ENCODE measurements around the gene OR2F1.

DNA sequence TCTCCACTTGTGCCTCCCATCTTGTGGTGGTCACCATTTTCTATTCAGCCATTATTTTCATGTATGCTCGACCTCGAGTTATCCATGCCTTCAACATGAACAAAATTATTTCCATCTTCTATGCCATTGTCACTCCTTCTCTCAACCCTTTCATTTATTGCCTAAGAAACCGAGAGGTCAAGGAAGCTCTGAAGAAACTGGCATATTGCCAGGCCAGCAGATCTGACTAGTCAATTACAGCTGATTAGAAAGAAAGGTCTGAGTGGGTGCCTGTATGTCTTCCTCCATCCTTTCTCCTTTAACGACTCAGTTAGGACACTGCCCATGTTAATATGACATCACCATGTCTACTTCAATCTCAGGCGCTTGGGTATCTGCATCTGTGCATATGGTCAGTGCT lies 50.1 kb downstream of the OR2F1 start:
- TF ChIP-seq, protein P1, sequence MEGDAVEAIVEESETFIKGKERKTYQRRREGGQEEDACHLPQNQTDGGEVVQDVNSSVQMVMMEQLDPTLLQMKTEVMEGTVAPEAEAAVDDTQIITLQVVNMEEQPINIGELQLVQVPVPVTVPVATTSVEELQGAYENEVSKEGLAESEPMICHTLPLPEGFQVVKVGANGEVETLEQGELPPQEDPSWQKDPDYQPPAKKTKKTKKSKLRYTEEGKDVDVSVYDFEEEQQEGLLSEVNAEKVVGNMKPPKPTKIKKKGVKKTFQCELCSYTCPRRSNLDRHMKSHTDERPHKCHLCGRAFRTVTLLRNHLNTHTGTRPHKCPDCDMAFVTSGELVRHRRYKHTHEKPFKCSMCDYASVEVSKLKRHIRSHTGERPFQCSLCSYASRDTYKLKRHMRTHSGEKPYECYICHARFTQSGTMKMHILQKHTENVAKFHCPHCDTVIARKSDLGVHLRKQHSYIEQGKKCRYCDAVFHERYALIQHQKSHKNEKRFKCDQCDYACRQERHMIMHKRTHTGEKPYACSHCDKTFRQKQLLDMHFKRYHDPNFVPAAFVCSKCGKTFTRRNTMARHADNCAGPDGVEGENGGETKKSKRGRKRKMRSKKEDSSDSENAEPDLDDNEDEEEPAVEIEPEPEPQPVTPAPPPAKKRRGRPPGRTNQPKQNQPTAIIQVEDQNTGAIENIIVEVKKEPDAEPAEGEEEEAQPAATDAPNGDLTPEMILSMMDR (conservative IDR thresholded peaks at IDR 0.05), result no peak
- TF ChIP-seq ZFX (IDR thresholded peaks at IDR 0.05), result no peak

All from C4-2B (cell line).